GM18907 (cell line): Measurements from ENCODE around the gene EPHB3.

Source experiments
- ATAC-seq: cut with Tn5 transposase; IDR thresholded peaks from one replicate; pipeline ENCODE4 v1.9.1; 2021; ENCODE audit warnings: mild to moderate bottlenecking, moderate library complexity; ENCODE audit not compliant: unreplicated experiment

Gene EPHB3

GRCh38 chr3:184543256-184543655, 18.3 kb upstream of the EPHB3 start:
- no peak for ATAC-seq

GRCh38 chr3:184543843-184544512, 17.6 kb upstream of the EPHB3 start:
- ATAC-seq = peak; percentile 65

GRCh38 chr3:184544513-184544861, 17.1 kb upstream of the EPHB3 start:
- ATAC-seq = no peak

- no peak for ATAC-seq
Measured at GRCh38 chr3:184545769-184546168, 15.8 kb upstream of the EPHB3 start.

GRCh38 chr3:184546252-184546651, 15.3 kb upstream of the EPHB3 start:
- ATAC-seq = no peak

GRCh38 chr3:184549796-184550577, 11.6 kb upstream of the EPHB3 start:
- ATAC-seq = no peak

GRCh38 chr3:184551103-184551502, 10.5 kb upstream of the EPHB3 start:
- no peak for ATAC-seq

GRCh38 chr3:184551614-184552256, 9.8 kb upstream of the EPHB3 start:
- no peak for ATAC-seq

- ATAC-seq = no peak
Measured at GRCh38 chr3:184552296-184552695, 9.3 kb upstream of the EPHB3 start.

GRCh38 chr3:184552863-184553262, 8.7 kb upstream of the EPHB3 start:
- ATAC-seq = no peak

GRCh38 chr3:184553385-184553784, 8.2 kb upstream of the EPHB3 start:
- no peak for ATAC-seq

GRCh38 chr3:184554461-184554860, 7.1 kb upstream of the EPHB3 start:
- no peak for ATAC-seq

- ATAC-seq = no peak
Measured at GRCh38 chr3:184556582-184557347, 4.8 kb upstream of the EPHB3 start.

GRCh38 chr3:184557348-184557950, 4.1 kb upstream of the EPHB3 start:
- no peak for ATAC-seq

GRCh38 chr3:184558726-184559125, 2.9 kb upstream of the EPHB3 start:
- ATAC-seq = no peak

GRCh38 chr3:184559336-184559735, 2.2 kb upstream of the EPHB3 start:
- no peak for ATAC-seq

GRCh38 chr3:184560531-184560930, 1.1 kb upstream of the EPHB3 start:
- ATAC-seq = no peak

- peak; percentile 13 for ATAC-seq
Measured at GRCh38 chr3:184561913-184562877, 610 bp downstream of the EPHB3 start.

- ATAC-seq = no peak
Measured at GRCh38 chr3:184562878-184563560, 1.4 kb downstream of the EPHB3 start.
